Smooth muscle cell (in vitro differentiated cells): ENCODE data around the gene STK32B. TPM values are rescaled to one million over a fixed set of nuclear protein-coding genes. Genes with fewer than 3 reads are reported as not detected.

ENCODE experiments used
- DNase-seq: peaks from one replicate; lab custom pipeline; 2025; ENCODE audit not compliant: unreplicated experiment; lab: John Stamatoyannopoulos, UW
- H2AFZ ChIP-seq: fragments of 200-600 bp; sonication (generic); 2 replicates; pipeline ENCODE4 v1.6.0; 2016; ENCODE audit warnings: antibody characterized with exemption, low read depth, mild to moderate bottlenecking
- H3F3A ChIP-seq: fragments of 200-600 bp; sonication (generic); 2 replicates; pipeline ENCODE4 v1.6.0; 2017; ENCODE audit warnings: antibody characterized with exemption, low read depth
- H3K27ac ChIP-seq: fragments of 200-600 bp; sonication (generic); 2 replicates; pipeline ENCODE4 v1.5.1; 2016; ENCODE audit warnings: low read depth, mild to moderate bottlenecking
- H3K27me3 ChIP-seq: fragments of 200-600 bp; sonication (generic); 2 replicates; pipeline ENCODE4 v1.6.1; 2016; ENCODE audit warnings: low read depth, mild to moderate bottlenecking
- H3K36me3 ChIP-seq: fragments of 200-600 bp; sonication (generic); 2 replicates; pipeline ENCODE4 v1.5.1; 2016; ENCODE audit warnings: low read depth
- H3K4me1 ChIP-seq: fragments of 200-600 bp; sonication (generic); 2 replicates; pipeline ENCODE4 v1.5.1; 2016; ENCODE audit warnings: low read depth
- H3K4me2 ChIP-seq: fragments of 200-600 bp; sonication (generic); 2 replicates; pipeline ENCODE4 v1.6.0; 2016; ENCODE audit warnings: mild to moderate bottlenecking
- H3K4me3 ChIP-seq: fragments of 200-600 bp; sonication (generic); 2 replicates; pipeline ENCODE4 v1.5.1; 2016; ENCODE audit warnings: mild to moderate bottlenecking
- H3K79me2 ChIP-seq: fragments of 200-600 bp; sonication (generic); 2 replicates; pipeline ENCODE4 v1.6.0; 2016; ENCODE audit warnings: low read depth, mild to moderate bottlenecking
- H3K9ac ChIP-seq: fragments of 200-600 bp; sonication (generic); 2 replicates; pipeline ENCODE4 v1.6.0; 2016; ENCODE audit warnings: low read depth
- H3K9me3 ChIP-seq: fragments of 200-600 bp; sonication (generic); replicated peaks from 2 replicates; pipeline ENCODE4 v1.5.1; 2016; ENCODE audit warnings: low read depth
- H4K20me1 ChIP-seq: fragments of 200-600 bp; sonication (generic); 2 replicates; pipeline ENCODE4 v1.6.0; 2016; ENCODE audit warnings: low read depth
- WGBS: methylation state at CpG from one replicate; pipeline ENCODE4 v1.1.7; 2016; ENCODE audit warnings: low lambda C conversion rate; 5-methylcytosine and 5-hydroxymethylcytosine counted together
- polyA plus RNA-seq: library from polyadenylated mRNA; unstranded; fragments of >200 nt; fragmentation: Nextera tagmentation; extraction: Ambion mirVana; gene quantifications from 2 replicates; pipeline ENCODE4 v1.2.1, GENCODE V29; 2016
- total RNA-seq: library from RNA; depleted of rRNA; stranded (reverse); fragments of >200 nt; gene quantifications from 2 replicates; pipeline ENCODE4 v1.2.3, GENCODE V29; 2014
- TF ChIP-seq, protein P1 (sequence below): fragments of 200-600 bp; sonication (generic); IDR thresholded peaks from 2 replicates; pipeline ENCODE4 v1.5.1; 2017; ENCODE audit warnings: borderline replicate concordance, mild to moderate bottlenecking, antibody characterized with exemption; ENCODE audit not compliant: insufficient read depth, poor library complexity, severe bottlenecking

The STK32B gene
- total and polyA plus RNA-seq, 2 experiments from 2014 or later: 3.5 to 4.0 TPM

DNA sequence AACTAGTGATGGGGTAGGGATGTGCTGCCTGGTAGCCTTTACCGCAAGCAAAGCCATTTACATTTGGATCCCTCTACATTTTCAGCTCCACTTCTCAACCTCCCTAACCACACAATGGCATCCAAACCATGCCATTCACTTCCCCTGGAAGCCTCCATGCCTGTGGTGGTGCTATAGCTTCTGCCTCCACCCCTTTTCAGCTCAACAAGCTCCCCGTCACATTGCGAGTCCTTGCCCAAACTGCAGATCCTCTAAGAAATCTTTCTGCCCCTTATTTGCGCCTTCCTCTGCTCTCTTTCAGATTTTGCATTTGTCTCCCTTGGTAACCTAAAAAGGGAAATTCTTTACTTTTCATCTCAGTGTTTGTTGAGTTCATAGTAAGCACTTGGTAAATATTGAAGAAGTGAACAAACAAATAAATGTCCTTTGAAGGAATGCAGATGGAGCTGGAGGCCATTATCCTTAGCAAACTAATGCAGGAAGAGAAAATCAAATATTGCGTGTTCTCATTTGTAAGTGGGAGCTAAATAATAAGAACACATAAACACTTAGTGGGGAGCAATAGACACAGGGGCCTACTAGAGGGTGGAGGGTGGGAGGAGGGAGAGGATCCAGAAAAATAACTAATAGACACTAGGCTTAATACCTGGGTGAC lies 38.9 kb upstream of the STK32B start:
- no peaks in the 10 kb centered on the region for H3K79me2 ChIP-seq
- H3K4me1 ChIP-seq: no peaks in the 10 kb centered on the region
- H3K4me2 ChIP-seq: no peak overlapping the region
- no peak overlapping the region for H3K9ac ChIP-seq
- no peaks in the 10 kb centered on the region for H3K9me3 ChIP-seq
- no peaks in the 10 kb centered on the region for H3K27me3 ChIP-seq
- H3K27ac ChIP-seq: no peak overlapping the region
- H2AFZ ChIP-seq: no peak overlapping the region
- no peak for DNase-seq
- no peak overlapping the region for H3K4me3 ChIP-seq
- TF ChIP-seq, protein P1, sequence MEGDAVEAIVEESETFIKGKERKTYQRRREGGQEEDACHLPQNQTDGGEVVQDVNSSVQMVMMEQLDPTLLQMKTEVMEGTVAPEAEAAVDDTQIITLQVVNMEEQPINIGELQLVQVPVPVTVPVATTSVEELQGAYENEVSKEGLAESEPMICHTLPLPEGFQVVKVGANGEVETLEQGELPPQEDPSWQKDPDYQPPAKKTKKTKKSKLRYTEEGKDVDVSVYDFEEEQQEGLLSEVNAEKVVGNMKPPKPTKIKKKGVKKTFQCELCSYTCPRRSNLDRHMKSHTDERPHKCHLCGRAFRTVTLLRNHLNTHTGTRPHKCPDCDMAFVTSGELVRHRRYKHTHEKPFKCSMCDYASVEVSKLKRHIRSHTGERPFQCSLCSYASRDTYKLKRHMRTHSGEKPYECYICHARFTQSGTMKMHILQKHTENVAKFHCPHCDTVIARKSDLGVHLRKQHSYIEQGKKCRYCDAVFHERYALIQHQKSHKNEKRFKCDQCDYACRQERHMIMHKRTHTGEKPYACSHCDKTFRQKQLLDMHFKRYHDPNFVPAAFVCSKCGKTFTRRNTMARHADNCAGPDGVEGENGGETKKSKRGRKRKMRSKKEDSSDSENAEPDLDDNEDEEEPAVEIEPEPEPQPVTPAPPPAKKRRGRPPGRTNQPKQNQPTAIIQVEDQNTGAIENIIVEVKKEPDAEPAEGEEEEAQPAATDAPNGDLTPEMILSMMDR: no peak
- no peaks in the 10 kb centered on the region for H3F3A ChIP-seq
- WGBS: 93% methylated on average over 5 of the region's 5 CpGs
- H3K36me3 ChIP-seq: no peaks in the 10 kb centered on the region
- no peaks in the 10 kb centered on the region for H4K20me1 ChIP-seq

DNA sequence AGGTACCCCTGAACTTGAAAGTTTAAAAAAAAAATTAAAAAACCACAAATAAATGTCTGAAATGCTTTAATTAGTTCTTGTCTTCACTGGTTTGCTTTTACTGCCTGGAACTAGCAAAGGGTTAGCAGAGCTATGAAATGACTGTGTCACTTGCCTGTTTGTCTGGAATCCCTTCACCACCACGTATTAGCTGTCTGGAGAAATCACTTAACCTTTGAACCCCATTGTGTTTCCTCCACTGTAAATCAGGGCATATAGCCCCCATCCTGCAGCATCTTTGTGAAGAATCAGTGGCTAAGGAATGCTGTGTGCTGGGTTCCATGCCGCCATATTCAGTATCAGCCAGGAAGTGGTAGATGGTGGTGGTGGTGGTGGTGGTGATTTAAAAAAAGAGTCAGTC lies 38.3 kb upstream of the STK32B start:
- no peak for DNase-seq
- WGBS: 66% methylated on average over 2 of the region's 2 CpGs
- Histone ChIP-seq H4K20me1 (no peaks in the 10 kb centered on the region), H3K4me2 (no peak overlapping the region), H3K27me3 (no peaks in the 10 kb centered on the region), H3F3A (no peaks in the 10 kb centered on the region), H3K4me3 (no peak overlapping the region), H2AFZ (no peak overlapping the region), H3K79me2 (no peaks in the 10 kb centered on the region), H3K27ac (no peak overlapping the region), H3K4me1 (no peaks in the 10 kb centered on the region), H3K9me3 (no peaks in the 10 kb centered on the region), H3K9ac (no peak overlapping the region), H3K36me3 (no peaks in the 10 kb centered on the region)
- TF ChIP-seq, protein P1: no peak

DNA sequence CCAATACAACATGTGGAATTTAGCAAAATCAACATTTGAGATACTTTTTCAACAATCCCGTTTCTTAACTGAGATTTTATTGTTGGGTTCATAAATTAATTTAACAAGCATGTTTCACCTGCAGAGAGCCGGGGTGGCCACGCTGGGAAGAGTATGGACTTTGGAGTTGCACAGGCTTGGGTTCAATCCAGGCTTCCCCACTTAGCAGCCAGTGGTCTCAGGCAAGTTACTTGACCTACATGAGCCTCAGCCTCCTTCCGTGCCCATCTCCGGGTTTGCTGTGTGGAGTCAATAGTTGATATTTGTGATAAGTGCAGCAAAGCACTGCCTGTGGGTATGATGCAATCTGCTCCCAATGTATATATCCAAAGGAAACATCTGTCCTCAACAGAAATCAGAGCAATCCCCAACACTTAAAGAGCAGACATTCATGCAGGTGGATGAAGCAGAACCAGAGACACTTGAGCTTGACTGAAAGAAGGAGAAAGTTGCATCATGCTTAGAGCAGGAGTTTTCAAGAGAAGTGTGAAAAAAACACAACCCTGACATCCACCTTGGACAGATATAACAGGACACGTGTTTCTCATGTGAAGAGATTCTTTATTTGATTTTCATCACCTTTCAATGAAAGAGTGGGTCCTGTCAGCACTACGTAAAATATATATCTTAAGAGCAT lies 37.1 kb upstream of the STK32B start:
- WGBS: 87% methylated on average over 7 of the region's 7 CpGs
- H3F3A ChIP-seq: no peaks in the 10 kb centered on the region
- no peaks in the 10 kb centered on the region for H3K9me3 ChIP-seq

More for the DNA sequence above, 37.1 kb upstream of the STK32B start:
- Histone ChIP-seq H3K4me1 (peaks cover 5% of the 10 kb centered on the region), H3K4me3 (no peak overlapping the region), H3K79me2 (no peaks in the 10 kb centered on the region), H3K27me3 (no peaks in the 10 kb centered on the region), H4K20me1 (no peaks in the 10 kb centered on the region), H3K27ac (no peak overlapping the region), H3K36me3 (no peaks in the 10 kb centered on the region), H3K4me2 (no peak overlapping the region), H3K9ac (no peak overlapping the region), H2AFZ (no peak overlapping the region)
- TF ChIP-seq, protein P1: no peak
- DNase-seq: no peak
